GM12892 (cell line): ENCODE results near the gene MELTF.

ENCODE experiments used
- POLR2A ChIP-seq: IDR thresholded peaks from 2 replicates; pipeline ENCODE4 v1.6.1; 2011; ENCODE audit warnings: low read depth, low read length, control low read depth
- POLR2AphosphoS5 ChIP-seq: IDR thresholded peaks from 2 replicates; pipeline ENCODE4 v1.6.1; 2011; ENCODE audit warnings: low read depth, low read length, control low read depth

GRCh38 chr3:197002701-197003454 is 26.7 kb downstream of the MELTF start:
- TF ChIP-seq POLR2A = no peak; the same call in 1 of the 2 replicates
- TF ChIP-seq POLR2AphosphoS5 = no peak
